ENCODE data around the gene TRIM59.

Gene TRIM59

DNA sequence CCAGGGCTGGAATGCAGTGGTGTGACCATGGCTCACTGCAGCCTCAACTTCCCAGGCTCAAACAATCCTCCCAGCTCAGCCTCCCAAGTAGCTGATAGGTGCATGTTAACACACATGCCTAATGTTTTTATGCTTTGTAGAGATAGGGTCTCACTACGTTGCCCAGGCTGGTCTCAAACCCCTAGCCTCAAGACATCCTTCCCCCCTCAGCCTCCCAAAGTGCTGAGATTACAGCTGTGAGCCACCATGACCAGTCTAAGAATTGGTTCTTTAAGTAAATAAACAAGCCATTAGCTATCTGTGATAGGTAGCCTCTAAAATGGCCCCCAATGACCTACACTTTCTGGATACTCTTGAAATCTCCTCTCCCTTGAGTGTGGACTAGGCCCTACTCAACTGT is 3.7 kb downstream of the TRIM59 start:
- no peak for TF ChIP-seq SIN3A (IDR thresholded peaks at IDR 0.05; ENCODE audit: borderline replicate concordance, insufficient read depth, low read length)
- no peak for TF ChIP-seq POLR2AphosphoS5 (IDR thresholded peaks at IDR 0.05; ENCODE audit: low read depth, low read length)
- TF ChIP-seq, protein P1, sequence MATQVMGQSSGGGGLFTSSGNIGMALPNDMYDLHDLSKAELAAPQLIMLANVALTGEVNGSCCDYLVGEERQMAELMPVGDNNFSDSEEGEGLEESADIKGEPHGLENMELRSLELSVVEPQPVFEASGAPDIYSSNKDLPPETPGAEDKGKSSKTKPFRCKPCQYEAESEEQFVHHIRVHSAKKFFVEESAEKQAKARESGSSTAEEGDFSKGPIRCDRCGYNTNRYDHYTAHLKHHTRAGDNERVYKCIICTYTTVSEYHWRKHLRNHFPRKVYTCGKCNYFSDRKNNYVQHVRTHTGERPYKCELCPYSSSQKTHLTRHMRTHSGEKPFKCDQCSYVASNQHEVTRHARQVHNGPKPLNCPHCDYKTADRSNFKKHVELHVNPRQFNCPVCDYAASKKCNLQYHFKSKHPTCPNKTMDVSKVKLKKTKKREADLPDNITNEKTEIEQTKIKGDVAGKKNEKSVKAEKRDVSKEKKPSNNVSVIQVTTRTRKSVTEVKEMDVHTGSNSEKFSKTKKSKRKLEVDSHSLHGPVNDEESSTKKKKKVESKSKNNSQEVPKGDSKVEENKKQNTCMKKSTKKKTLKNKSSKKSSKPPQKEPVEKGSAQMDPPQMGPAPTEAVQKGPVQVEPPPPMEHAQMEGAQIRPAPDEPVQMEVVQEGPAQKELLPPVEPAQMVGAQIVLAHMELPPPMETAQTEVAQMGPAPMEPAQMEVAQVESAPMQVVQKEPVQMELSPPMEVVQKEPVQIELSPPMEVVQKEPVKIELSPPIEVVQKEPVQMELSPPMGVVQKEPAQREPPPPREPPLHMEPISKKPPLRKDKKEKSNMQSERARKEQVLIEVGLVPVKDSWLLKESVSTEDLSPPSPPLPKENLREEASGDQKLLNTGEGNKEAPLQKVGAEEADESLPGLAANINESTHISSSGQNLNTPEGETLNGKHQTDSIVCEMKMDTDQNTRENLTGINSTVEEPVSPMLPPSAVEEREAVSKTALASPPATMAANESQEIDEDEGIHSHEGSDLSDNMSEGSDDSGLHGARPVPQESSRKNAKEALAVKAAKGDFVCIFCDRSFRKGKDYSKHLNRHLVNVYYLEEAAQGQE (IDR thresholded peaks at IDR 0.05; ENCODE audit: insufficient read depth in 1 of 2, low read depth in 2 of 2, low read length in 2 of 2) = no peak

DNA sequence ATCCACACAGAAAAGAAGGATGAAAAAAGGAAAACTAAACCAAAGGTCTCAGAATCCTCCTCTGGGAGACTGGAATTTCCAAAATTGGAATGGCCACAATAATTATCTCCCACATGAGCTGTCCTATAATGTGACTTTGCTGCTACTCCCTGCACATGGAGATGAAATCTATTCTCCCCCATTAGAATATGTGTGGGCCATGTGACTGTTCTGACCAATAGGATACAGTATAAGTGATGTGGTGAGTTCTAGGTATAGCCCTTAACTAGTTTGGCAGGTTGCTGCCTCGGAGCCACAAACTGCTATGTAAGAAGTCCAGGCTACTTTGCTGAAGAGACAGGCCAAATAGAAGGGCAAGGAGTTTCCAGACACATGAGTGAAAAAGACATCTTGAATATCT is 5.2 kb downstream of the TRIM59 start:
- no peak for TF ChIP-seq FOXP2 (optimal IDR thresholded peaks at IDR 0.05; ENCODE audit: borderline replicate concordance, extremely low read depth, extremely low read length, insufficient read depth)
- TF ChIP-seq, protein P1 (IDR thresholded peaks at IDR 0.05; ENCODE audit: insufficient read depth in 1 of 2, low read depth in 2 of 2, low read length in 2 of 2) = no peak
- no peak for TF ChIP-seq SIN3A (IDR thresholded peaks at IDR 0.05; ENCODE audit: borderline replicate concordance, insufficient read depth, low read length)
- no peak for TF ChIP-seq TAF1 (IDR thresholded peaks at IDR 0.05; ENCODE audit: borderline replicate concordance, insufficient read depth, low read length)

GRCh38 chr3:160440687-160441086 is 8.9 kb downstream of the TRIM59 start:
- no peak for TF ChIP-seq TAF1 (IDR thresholded peaks at IDR 0.05; ENCODE audit: borderline replicate concordance, insufficient read depth, low read length)
- TF ChIP-seq, protein P1 (IDR thresholded peaks at IDR 0.05; ENCODE audit: insufficient read depth in 1 of 2, low read depth in 2 of 2, low read length in 2 of 2) = no peak

DNA sequence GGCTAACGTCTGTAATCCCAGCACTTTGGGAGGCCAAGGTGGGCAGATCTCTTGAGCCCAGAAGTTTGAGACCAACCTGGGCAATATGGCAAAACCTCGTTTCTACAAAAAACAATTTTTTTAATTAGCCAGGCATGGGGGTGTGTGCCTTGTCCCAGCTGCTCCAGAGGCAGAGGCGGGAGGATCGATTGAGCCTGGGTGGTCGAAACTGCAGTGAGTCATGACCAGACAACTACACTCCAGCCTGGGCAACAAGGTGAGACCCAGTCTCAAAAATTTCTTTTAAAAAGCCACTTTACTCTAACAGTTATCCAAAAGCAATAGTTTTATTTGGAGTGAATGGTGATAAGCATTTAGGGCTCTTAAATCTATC is 12.5 kb downstream of the TRIM59 start:
- TF ChIP-seq, protein P1 (IDR thresholded peaks at IDR 0.05; ENCODE audit: insufficient read depth in 1 of 2, low read depth in 2 of 2, low read length in 2 of 2) = no peak
- TF ChIP-seq SIN3A (IDR thresholded peaks at IDR 0.05; ENCODE audit: borderline replicate concordance, insufficient read depth, low read length) = no peak
- no peak for TF ChIP-seq POLR2AphosphoS5 (IDR thresholded peaks at IDR 0.05; ENCODE audit: low read depth, low read length)
- no peak for TF ChIP-seq FOXP2 (optimal IDR thresholded peaks at IDR 0.05; ENCODE audit: borderline replicate concordance, extremely low read depth, extremely low read length, insufficient read depth)
- no peak for TF ChIP-seq TAF1 (IDR thresholded peaks at IDR 0.05; ENCODE audit: borderline replicate concordance, insufficient read depth, low read length)

- no peak for TF ChIP-seq FOXP2 (optimal IDR thresholded peaks at IDR 0.05; ENCODE audit: borderline replicate concordance, extremely low read depth, extremely low read length, insufficient read depth)
- TF ChIP-seq SIN3A (IDR thresholded peaks at IDR 0.05; ENCODE audit: borderline replicate concordance, insufficient read depth, low read length) = no peak
- TF ChIP-seq, protein P1 (IDR thresholded peaks at IDR 0.05; ENCODE audit: insufficient read depth in 1 of 2, low read depth in 2 of 2, low read length in 2 of 2) = no peak
- TF ChIP-seq POLR2AphosphoS5 (IDR thresholded peaks at IDR 0.05; ENCODE audit: low read depth, low read length) = no peak
- no peak for TF ChIP-seq TAF1 (IDR thresholded peaks at IDR 0.05; ENCODE audit: borderline replicate concordance, insufficient read depth, low read length)
Measured at GRCh38 chr3:160435747-160436146, 13.8 kb downstream of the TRIM59 start.

All from PFSK-1 (cell line).